ENCODE results near the gene NSDHL. TPM values are rescaled to one million over a fixed set of nuclear protein-coding genes. Genes with fewer than 3 reads are reported as not detected.

NSDHL gene
- total and polyA plus RNA-seq, 2 experiments from 2014 or later = 11.2 to 25.2 TPM

GRCh38 chrX:152901816-152902501, 71.1 kb downstream of the NSDHL start:
- Histone ChIP-seq H3K9me3 (ENCODE audit: low read depth) (no peaks in the 10 kb centered on the region), H3K27ac (no peak overlapping the region), H3K36me3 (ENCODE audit: low read depth) (no peaks in the 10 kb centered on the region), H4K20me1 (ENCODE audit: insufficient read depth) (no peaks in the 10 kb centered on the region), H3K9ac (no peak overlapping the region), H3K4me1 (ENCODE audit: insufficient read depth) (peaks cover 4% of the 10 kb centered on the region; the same call in 1 of the 2 replicates), H3F3A (ENCODE audit: insufficient read depth) (no peaks in the 10 kb centered on the region), H3K79me2 (ENCODE audit: insufficient read depth) (no peaks in the 10 kb centered on the region), H2AFZ (no peak overlapping the region), H3K9me2 (ENCODE audit: insufficient read depth) (no peaks in the 10 kb centered on the region), H3K27me3 (replicated peaks; ENCODE audit: insufficient read depth) (no peaks in the 10 kb centered on the region), H3K4me2 (ENCODE audit: unreplicated experiment) (no peak overlapping the region), H3K4me3 (no peak overlapping the region)
- DNase-seq = no peak
- TF ChIP-seq EZH2 (IDR thresholded peaks at IDR 0.05; ENCODE audit: insufficient read depth, poor library complexity, severe bottlenecking) = no peak
- no peak for TF ChIP-seq EZH2phosphoT487 (IDR thresholded peaks at IDR 0.05; ENCODE audit: insufficient read depth, low read depth)
- 97 to 99% methylated on average over 8 to 12 of the region's 15 CpGs for WGBS, 2 experiments (ENCODE audit: low coverage in 1 of 2, low lambda C conversion rate in 2 of 2, missing lambda C conversion rate in 2 of 2)
- in situ Hi-C loops (cut with MboI) = no loop called here

- H3K79me2 ChIP-seq (ENCODE audit: insufficient read depth) = no peaks in the 10 kb centered on the region
- no peaks in the 10 kb centered on the region for H3F3A ChIP-seq (ENCODE audit: insufficient read depth)
- no peak overlapping the region for H3K4me2 ChIP-seq (ENCODE audit: unreplicated experiment)
- no peaks in the 10 kb centered on the region for H3K27me3 ChIP-seq (replicated peaks; ENCODE audit: insufficient read depth)
- H3K4me3 ChIP-seq = no peak overlapping the region
- no peak for DNase-seq
- H2AFZ ChIP-seq = no peak overlapping the region
- H4K20me1 ChIP-seq (ENCODE audit: insufficient read depth) = no peaks in the 10 kb centered on the region
- in situ Hi-C loops (cut with MboI) = no loop called here
- no peaks in the 10 kb centered on the region for H3K9me2 ChIP-seq (ENCODE audit: insufficient read depth)
- 100% methylated on average over 3 to 4 of the region's 4 CpGs for WGBS, 2 experiments (ENCODE audit: low coverage in 1 of 2, low lambda C conversion rate in 2 of 2, missing lambda C conversion rate in 2 of 2)
- H3K4me1 ChIP-seq (ENCODE audit: insufficient read depth) = peaks cover 4% of the 10 kb centered on the region; the same call in 1 of the 2 replicates
- no peaks in the 10 kb centered on the region for H3K36me3 ChIP-seq (ENCODE audit: low read depth)
- H3K27ac ChIP-seq = no peak overlapping the region
- no peak overlapping the region for H3K9ac ChIP-seq
- no peak for TF ChIP-seq EZH2phosphoT487 (IDR thresholded peaks at IDR 0.05; ENCODE audit: insufficient read depth, low read depth)
- no peak for TF ChIP-seq EZH2 (IDR thresholded peaks at IDR 0.05; ENCODE audit: insufficient read depth, poor library complexity, severe bottlenecking)
- H3K9me3 ChIP-seq (ENCODE audit: low read depth) = no peaks in the 10 kb centered on the region
These were observed 71.6 kb downstream of the NSDHL start for GRCh38 chrX:152902502-152902820.

- Histone ChIP-seq H3K27ac (no peak overlapping the region), H4K20me1 (ENCODE audit: insufficient read depth) (no peaks in the 10 kb centered on the region), H2AFZ (no peak overlapping the region), H3K9me2 (ENCODE audit: insufficient read depth) (no peaks in the 10 kb centered on the region), H3K36me3 (ENCODE audit: low read depth) (no peaks in the 10 kb centered on the region), H3K27me3 (replicated peaks; ENCODE audit: insufficient read depth) (no peaks in the 10 kb centered on the region), H3F3A (ENCODE audit: insufficient read depth) (no peaks in the 10 kb centered on the region), H3K9ac (no peak overlapping the region), H3K4me3 (no peak overlapping the region), H3K4me1 (ENCODE audit: insufficient read depth) (peaks cover 4% of the 10 kb centered on the region; the same call in 1 of the 2 replicates), H3K79me2 (ENCODE audit: insufficient read depth) (no peaks in the 10 kb centered on the region), H3K9me3 (ENCODE audit: low read depth) (no peaks in the 10 kb centered on the region), H3K4me2 (ENCODE audit: unreplicated experiment) (no peak overlapping the region)
- WGBS, 2 experiments (ENCODE audit: low coverage in 1 of 2, low lambda C conversion rate in 2 of 2, missing lambda C conversion rate in 2 of 2) = 54 to 100% methylated on average over 1 to 6 of the region's 9 CpGs
- no peak for TF ChIP-seq EZH2 (IDR thresholded peaks at IDR 0.05; ENCODE audit: insufficient read depth, poor library complexity, severe bottlenecking)
- TF ChIP-seq EZH2phosphoT487 (IDR thresholded peaks at IDR 0.05; ENCODE audit: insufficient read depth, low read depth) = no peak
- in situ Hi-C loops (cut with MboI) = no loop called here
- DNase-seq = no peak
These were observed 72.7 kb downstream of the NSDHL start for GRCh38 chrX:152903589-152903988.

GRCh38 chrX:152904151-152905080, 73.6 kb downstream of the NSDHL start:
- peak overlapping the region; percentile 26; the same call in 1 of the 2 replicates for H2AFZ ChIP-seq
- H3K9me2 ChIP-seq (ENCODE audit: insufficient read depth) = no peaks in the 10 kb centered on the region
- no peaks in the 10 kb centered on the region for H3K9me3 ChIP-seq (ENCODE audit: low read depth)
- peaks cover 4% of the 10 kb centered on the region; the same call in 1 of the 2 replicates for H3K4me1 ChIP-seq (ENCODE audit: insufficient read depth)
- no peak overlapping the region for H3K27ac ChIP-seq
- no peaks in the 10 kb centered on the region for H3K36me3 ChIP-seq (ENCODE audit: low read depth)
- peak; percentile 81 for DNase-seq
- no peak for TF ChIP-seq EZH2 (IDR thresholded peaks at IDR 0.05; ENCODE audit: insufficient read depth, poor library complexity, severe bottlenecking)
- no peak for TF ChIP-seq EZH2phosphoT487 (IDR thresholded peaks at IDR 0.05; ENCODE audit: insufficient read depth, low read depth)
- no peaks in the 10 kb centered on the region for H3K79me2 ChIP-seq (ENCODE audit: insufficient read depth)
- H3K4me3 ChIP-seq = no peak overlapping the region
- WGBS, 2 experiments (ENCODE audit: low coverage in 1 of 2, low lambda C conversion rate in 2 of 2, missing lambda C conversion rate in 2 of 2) = 10 to 16% methylated on average over 17 to 19 of the region's 20 CpGs
- no peaks in the 10 kb centered on the region for H3K27me3 ChIP-seq (replicated peaks; ENCODE audit: insufficient read depth)
- H3K9ac ChIP-seq = no peak overlapping the region
- in situ Hi-C loops (cut with MboI) = no loop called here
- H4K20me1 ChIP-seq (ENCODE audit: insufficient read depth) = no peaks in the 10 kb centered on the region
- H3F3A ChIP-seq (ENCODE audit: insufficient read depth) = no peaks in the 10 kb centered on the region
- H3K4me2 ChIP-seq (ENCODE audit: unreplicated experiment) = no peak overlapping the region
